HK-2 (cell line): Measurements from ENCODE around the gene PROM2.
"Not testable (repeated sequence)": the region's sequence is repeated elsewhere in the genome, so short reads cannot be mapped to it uniquely, and the experiment has no call there.

Experiments used
- DNase-seq: peaks from one replicate; pipeline ENCODE4 v3.0.0-alpha.2; 2018; ENCODE audit not compliant: unreplicated experiment

The PROM2 gene, protein sequence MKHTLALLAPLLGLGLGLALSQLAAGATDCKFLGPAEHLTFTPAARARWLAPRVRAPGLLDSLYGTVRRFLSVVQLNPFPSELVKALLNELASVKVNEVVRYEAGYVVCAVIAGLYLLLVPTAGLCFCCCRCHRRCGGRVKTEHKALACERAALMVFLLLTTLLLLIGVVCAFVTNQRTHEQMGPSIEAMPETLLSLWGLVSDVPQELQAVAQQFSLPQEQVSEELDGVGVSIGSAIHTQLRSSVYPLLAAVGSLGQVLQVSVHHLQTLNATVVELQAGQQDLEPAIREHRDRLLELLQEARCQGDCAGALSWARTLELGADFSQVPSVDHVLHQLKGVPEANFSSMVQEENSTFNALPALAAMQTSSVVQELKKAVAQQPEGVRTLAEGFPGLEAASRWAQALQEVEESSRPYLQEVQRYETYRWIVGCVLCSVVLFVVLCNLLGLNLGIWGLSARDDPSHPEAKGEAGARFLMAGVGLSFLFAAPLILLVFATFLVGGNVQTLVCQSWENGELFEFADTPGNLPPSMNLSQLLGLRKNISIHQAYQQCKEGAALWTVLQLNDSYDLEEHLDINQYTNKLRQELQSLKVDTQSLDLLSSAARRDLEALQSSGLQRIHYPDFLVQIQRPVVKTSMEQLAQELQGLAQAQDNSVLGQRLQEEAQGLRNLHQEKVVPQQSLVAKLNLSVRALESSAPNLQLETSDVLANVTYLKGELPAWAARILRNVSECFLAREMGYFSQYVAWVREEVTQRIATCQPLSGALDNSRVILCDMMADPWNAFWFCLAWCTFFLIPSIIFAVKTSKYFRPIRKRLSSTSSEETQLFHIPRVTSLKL

DNA sequence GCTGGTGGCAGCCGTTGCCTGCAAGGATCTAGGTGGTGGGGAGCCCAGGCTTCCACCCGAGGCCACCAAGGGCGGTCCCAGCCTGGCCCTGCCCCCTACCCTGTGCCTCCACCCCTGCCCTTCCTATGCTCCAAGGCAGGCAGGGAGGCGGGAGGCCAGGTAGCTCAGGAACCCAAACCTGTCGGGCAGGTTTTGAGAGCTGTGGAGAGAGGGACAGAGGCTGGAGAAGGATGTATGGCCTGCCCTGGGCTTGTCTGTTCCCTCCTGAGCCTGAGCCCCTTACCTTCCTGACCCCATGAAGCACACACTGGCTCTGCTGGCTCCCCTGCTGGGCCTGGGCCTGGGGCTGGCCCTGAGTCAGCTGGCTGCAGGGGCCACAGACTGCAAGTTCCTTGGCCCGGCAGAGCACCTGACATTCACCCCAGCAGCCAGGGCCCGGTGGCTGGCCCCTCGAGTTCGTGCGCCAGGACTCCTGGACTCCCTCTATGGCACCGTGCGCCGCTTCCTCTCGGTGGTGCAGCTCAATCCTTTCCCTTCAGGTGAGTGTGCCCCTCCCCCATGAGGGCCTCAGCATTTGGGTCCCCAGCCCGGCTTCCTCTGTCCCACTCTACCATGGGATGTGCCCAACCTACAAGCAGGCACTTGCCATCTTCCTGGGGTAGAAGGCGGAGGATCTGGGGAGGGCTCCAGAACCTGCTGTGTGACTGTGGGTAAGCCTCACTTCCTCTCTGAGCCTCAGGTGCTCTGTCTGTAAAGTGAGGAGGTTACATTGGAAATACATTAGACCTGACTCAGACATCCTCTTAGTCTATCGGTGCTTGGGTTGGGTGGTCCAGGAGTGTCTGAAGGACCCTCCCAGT, at the start of gene PROM2:
PROM2 (plus strand) TSS at position 159 of the 860 bp plus-strand sequence; CDS start at position 296, 137 bp downstream.
- no peak for DNase-seq

DNA sequence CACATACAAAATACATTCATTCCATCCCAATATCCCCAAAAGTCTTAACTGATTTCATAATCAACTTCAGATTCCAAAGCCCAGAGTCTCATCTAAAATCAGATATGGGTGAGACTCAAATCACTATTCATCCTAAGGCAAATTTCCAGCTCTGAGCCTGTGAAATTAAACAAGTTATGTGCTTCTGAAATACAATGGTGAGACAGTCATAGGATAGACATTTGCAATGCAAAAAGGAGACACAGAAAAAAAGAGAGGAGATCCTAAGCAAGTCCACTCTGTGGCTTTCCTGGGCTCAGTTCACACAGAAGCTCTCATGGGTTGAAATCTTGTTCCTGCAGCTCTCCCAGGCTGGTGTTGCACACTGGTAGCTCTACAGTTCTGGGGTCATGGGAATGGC, 48.6 kb upstream of the PROM2 start:
- DNase-seq, result no peak

DNA sequence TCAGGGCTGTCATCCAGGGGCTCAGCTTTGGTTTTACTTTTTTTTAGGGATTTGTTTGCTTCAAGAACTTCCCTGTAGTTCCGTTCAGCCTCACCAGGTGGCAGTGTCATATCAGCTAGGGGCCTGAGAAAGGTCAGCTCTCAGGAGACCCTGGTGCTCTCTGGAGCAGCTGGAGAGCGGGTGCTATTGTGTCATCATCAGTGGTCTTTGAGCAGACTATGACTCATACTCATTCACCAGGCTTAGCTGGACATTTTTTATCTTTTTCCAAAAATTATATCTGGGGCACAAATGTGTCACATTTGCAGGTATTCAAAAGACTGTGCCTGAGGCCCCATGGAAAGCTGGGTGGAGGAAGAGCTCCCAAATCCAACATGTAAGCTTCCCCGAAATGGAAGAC, 42.5 kb upstream of the PROM2 start:
- peak; percentile 75 for DNase-seq

DNA sequence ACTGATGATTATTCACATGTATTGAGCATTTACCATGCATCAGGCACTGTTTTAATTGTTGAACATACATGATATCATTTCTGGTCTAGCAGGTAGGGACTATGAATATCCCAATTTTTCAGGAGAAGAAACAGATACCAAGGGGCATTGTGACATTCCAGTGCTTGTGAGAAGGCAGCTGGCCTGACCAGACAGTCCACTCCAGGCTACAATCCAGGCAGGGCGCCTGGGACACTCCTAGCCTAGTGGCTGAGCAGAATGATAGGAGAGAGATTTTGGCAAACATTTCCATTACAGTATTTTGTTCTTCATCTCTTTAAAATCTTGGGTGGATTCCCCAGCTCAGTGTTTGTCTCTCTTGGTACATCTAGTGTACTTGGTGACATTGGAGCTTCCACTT, 42.0 kb upstream of the PROM2 start:
- DNase-seq, result no peak

DNA sequence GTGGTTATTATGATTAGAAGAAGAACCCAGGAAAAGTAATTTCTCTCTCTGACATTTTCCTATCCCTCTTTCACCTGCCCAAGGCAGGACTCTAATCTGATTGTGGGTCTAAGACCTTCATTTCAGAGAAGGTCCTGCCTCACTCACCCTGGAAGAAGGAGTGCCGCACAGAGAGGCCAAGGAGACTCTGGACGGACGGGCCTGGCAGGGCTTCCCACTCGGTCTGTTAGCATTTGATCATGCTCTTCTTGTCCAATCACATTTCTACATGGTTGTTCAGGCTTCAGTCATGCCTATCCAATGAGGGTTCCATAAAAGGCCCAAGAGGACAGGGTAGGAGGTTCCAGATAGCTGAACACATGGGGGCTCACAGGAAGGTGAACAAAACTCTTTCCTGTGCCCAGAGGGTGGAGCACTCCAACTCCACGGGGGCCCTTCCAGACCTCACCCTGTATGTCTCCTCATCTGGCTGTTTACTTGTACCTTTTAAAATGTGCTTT, 39.9 kb upstream of the PROM2 start:
- DNase-seq, result peak; percentile 49

DNA sequence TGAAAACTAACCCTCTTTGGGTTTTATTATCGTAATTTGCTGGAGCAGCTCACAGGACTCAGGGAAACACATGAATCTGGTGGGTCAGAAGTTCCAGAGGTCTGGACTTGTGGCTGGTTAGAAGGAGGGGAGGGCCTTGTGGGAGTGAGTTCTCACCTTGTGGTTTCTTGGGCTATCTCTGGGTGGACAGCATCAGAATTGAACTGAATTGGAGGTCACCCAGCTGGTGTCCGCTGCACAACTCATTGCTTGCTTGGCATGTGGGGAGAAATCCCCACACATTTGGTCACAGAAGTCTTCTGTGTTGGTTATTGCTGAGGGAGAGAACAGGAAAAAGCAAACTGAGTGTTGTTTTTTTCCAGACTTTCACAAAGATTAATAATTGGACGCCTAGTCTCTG, 39.4 kb upstream of the PROM2 start:
- DNase-seq, result peak; percentile 37

DNA sequence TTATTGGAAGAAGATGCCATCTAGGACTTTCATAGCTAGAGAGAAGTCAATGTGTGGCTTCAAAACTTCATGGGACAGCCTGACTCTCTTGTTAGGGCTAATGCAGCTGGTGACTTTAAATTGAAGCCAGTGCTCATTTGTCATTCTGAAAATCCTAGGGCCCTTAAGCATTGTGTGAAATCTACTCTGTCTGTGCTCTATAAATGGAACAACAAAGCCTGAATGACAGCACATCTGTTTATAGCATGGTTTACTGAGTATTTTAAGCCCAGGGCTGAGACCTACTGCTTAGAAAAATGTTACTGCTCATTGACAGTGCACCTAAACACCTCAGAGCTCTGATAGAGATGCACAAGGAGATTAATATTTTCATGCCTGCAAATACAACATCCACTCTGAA, 36.1 kb upstream of the PROM2 start:
- DNase-seq, result no peak

DNA sequence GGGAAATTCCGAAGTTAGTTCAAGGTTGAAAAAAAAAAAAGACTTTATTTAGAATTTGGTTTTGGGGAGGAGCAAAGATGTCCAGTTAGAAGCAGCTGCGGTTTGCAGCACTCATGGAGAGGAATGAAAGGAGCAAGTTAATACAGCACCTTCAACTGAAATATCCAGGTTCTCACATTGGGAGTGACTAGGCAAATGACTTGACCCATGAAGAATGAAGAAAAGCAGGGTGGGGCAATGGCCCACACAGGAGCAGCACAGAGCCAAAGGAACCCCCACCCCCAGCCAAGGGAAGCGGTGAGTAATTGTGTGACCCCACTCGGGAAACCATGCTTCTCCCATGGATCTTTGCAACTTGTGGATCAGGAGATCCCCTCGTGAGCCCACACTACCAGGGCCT, 34.2 kb upstream of the PROM2 start:
- no peak for DNase-seq

DNA sequence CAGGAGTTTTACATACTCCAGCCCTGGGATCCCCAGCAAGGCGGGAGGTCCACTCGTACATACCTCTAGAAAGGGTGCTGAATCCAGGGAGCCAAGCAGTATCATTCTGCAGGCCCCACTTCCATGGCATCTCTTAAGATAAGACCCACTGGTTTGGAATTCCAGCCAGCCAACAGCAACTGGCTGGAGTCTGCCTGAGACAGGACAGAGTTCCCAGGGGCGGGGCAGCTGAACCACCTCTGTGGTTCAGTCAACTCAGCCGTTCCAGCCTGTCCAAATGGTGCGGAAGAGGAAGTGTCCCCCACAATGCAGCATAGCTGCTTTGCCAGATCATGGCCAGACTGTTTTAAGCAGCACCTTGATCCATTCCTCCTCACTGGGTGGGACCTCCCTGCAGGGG, 33.7 kb upstream of the PROM2 start:
- no peak for DNase-seq

DNA sequence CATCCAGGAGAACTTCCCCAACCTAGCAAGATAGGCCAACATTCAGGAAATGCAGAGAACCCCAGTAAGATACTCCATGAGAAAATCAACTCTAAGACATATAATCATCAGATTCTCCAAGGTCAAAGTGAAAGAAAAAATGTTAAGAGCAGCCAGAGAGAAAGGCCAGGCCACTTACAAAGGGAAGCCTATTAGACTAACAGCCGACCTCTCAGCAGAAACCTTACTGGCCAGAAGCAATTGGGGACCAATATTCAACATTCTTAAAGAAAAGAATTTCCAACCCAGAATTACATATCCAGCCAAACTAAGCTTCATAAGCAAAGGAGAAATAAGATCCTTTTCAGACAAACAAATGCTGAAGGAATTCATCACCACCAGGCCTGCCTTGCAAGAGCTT, 32.2 kb upstream of the PROM2 start:
- not testable (repeated sequence) for DNase-seq

DNA sequence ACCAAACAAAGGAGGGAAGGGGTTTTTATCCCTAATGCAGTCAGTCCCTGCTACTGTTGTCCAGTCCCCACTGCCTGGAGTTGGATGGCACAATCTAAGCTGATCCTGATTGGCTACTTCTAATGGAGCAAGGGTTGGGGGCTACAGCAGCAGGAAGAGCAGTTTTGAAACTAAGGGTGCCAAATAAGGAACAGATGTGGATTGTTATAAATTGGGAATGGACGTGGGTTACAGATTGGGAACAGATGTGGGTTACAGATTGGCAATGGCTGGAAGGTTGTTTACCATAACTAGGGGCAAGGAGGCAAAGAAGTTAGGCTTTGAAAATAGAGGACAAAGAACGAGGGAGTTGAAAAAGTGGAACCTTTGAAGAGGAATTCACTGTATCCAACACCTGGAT, 16.0 kb upstream of the PROM2 start:
- no peak for DNase-seq

DNA sequence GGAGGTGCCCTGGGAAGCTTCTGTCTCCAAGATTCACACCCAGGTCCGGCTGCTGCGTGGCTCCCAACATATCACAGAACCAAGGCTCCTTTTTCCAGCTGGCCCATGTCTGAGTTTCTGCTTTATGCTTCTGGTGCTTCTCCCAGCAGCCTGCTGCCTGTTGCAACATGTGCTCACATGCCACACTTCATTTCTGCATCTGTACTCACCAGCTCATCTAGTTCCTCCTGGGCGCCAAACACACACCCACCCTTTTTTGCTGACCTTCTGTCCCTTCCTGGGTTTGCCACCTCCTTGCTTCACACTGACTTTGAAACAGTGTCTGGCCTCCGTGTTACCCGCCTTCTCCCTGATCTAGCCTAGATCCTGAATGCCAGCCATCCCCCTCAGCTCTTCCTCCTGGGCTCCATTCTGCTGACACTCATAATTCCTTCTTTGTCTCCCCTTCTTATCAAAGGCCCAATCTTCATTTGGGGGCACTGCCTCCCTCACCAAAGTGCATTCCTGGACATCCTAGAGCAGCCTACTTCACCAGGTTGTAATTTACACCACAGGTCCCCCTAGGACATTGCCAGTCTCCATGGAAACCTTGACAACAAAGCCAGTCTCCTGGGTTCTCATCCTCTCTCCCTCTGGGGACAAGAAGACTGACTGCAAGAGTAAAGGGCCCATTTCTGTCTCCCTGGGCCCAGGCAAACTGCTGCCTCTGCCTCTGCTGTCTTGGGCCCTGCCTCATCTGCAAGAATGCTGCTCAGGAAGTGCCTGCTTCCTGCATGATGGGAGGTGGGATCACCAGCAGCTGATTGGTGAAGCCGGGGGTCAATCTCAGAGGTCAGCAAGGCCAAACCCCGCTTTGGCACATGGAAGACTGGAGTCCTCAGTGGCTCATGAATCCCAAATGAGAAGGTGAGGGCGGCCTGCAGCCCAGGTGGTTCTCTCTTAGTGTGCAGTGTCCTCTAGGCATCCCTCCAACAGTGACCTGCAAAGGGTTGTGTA, 13.9 kb upstream of the PROM2 start:
- DNase-seq, result no peak

DNA sequence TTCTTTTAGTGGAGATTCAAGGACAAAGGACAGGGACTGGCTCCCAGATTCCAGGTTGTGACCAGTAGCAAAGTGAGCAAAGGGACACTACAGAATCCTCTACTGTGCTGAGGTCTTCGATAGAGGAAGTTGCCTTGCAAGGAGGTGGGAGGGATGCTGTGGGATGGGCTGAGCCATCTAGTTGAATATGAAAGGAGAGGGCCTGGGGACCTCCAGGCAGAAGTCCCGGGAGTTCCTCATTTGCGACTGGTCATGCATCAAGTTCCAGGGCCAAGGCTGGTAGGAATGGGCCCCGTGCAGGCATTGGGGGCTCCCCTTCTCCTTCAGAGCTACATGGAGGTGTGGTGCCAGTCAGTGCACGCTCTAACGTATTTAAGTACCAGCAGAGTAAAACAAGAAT, 12.6 kb upstream of the PROM2 start:
- no peak for DNase-seq

DNA sequence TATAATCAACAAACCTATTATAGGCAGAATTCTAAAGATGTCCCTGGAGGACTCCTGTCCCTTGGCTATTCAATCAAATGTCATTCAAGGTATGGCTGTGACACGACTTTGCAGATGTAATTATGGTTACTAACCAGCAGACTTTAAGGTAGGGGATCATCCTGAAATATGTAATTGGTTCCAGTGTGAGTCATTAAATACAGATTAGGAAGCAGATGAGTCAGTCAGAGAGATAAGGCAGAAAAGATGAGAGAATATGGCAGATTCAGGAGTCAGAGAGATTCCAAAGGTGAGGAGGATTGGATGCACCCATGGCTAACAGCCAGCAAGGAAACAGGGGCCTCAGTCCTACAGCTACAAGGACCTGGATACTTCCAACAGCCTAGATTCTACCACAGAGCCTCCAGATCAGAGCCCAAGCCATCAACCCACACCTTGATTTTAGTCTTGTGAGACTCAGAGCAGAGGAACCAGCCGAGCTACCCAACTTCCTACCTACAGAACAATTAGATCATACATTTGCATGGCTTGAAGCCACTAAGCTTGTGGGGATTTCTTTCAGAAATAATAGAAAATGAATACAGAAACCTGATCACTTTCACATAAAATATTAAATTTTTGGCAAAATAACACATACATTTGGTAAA, 11.2 kb upstream of the PROM2 start:
- DNase-seq, result no peak

DNA sequence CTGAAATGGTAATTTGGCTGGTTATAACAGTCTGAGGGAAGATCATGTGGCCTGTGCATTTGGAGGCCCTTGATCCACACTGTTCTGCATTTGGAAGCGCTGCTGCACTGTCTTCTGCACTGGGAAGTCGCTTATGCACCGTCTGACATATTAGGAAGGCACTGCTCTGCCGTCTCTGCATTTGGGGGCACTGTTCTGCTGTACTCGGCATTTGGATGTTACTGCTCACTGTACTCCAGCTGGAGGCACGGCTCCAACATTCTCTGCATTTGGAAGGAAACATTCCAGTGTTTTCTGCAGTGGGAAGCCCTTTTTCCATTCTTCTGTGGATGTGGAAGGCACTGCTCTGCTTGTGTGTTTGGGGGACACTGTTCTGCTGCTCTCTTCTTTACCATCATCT, 9.6 kb upstream of the PROM2 start:
- DNase-seq, result no peak

DNA sequence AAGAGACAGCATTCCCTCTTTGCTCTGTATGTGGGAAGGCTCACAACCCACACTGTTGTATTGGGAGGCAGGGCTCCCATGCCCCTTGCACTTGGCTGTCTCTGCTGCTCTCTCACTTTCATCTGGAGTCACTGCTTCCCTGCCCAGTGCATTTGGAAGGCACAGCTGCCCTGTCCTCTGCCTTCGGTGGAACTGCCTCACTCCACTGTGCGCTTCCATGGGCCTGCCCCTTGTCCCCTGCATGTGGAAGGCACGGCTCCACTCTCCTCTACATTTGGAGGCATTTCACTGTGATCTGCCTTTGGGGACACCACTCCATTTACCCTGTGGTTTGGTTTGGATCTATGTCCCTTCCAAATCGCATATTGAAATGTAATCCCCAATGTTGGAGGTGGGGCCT, 9.1 kb upstream of the PROM2 start:
- DNase-seq, result no peak

DNA sequence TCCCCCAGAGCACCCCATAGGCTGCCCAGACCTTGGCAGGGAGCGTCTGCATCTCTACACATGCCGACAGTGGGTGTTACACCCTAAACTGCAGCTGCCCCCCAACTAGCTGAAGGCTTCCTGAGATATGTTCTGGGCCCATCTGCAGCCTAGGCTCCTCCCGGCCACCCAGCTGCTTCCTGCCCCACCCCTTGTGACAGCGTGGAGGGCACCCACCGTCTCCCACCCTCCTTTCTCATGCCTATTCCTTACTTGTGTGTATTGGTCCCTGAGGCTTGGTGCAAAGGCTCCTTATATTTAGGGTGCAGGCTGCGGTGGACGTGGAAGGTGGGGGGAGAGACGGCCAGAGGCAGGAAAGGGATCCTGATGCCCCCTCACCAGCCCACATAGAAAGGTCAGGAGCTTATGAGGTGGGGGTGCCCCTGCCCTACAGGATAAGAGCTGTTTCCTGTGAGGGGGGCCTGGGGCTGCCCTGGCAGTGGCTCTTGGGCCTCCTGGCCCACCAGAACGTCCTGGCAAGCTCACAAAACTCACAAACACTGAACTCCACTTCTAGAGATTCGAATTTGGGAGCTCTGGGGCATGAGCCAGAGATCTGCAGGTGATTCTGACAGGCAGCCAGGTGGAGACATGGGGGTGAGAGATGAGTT, 7.3 kb upstream of the PROM2 start:
- DNase-seq, result no peak

DNA sequence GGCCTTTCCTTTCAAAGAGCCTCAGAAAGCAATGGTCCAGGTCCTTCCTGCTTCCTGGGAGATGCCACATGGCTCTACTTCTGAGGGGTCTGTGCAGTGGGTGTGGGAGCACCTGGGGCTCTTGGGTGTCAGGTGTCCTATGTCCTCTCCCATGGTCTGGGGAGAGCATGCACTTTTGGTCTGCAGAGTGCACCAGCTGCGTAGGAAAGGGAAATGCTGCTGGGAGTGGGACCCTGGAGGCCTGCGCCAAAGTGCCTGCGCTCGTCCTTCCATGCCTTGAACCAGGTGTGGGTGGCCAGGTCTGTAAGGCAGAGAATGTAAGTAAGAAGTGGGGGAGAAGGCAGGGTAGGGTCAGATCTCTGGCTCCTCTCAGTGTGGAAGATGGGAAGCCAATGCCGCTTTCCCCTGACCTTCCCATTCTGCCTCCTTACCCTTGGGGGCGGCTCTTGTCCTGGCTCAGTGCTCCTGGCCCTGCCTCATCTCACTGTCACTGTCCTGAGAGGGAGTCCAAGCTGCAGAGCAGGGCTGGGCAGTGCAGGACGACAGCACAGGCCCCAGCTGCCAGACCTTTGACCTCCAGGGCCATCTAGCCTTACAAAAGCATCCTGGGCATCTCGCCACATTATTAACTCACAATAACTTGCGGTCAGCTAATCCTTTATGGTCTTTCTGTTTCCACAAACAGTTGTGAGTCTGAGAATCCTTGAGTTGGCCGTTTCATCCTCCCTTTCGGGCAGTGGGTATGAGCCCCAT, 6.6 kb upstream of the PROM2 start:
- no peak for DNase-seq
